ENCODE measurements around the gene PPP1CB. TPM values are rescaled to one million over a fixed set of nuclear protein-coding genes. Genes with fewer than 3 reads are reported as not detected.

Gene PPP1CB
- 100 to 1,000 TPM; 178 to 190 (median 185) TPM for polyA plus RNA-seq (ENCODE audit: insufficient read length in 3 of 3)

DNA sequence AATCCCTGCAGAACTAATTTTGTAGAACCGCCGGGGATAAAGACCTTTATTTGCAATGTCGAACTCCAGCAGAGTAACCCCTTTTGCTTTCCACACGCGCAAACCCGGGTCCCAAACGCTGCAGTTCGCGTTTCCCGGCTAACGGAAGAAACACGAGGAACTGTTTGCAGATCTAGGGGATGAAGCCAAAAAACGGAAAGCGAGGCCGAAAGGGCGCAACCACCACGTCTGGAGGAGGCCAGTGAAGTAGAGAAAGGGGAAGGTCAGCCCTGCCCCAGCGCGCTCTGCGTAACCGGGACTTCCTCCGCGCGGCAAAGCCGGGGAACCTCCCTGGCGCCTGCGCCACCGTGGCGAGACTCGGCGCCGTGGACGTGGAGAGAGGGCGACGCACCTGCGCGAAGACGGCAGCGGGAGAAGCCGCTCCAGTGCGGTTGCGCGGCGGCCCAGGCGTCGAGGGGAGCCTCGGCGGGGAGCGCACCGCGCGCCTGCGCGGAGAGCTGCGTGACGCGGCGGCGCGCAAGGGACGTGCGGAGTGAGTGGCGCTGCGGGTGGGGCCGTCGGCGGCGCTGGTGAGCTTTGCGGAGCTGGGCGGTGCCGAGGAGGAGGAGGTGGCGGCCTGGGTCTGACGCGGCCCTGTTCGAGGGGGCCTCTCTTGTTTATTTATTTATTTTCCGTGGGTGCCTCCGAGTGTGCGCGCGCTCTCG lies at the start of gene PPP1CB:
Gene PPP1CB, plus strand, starts transcription at position 579 of the 704 bp plus-strand sequence. CDS start 295 bp downstream, outside the sequence.
- DNase-seq (ENCODE audit: low read depth in 3 of 3, low spot score in 2 of 3), result peak; percentile 79 to 93 (median 91)

DNA sequence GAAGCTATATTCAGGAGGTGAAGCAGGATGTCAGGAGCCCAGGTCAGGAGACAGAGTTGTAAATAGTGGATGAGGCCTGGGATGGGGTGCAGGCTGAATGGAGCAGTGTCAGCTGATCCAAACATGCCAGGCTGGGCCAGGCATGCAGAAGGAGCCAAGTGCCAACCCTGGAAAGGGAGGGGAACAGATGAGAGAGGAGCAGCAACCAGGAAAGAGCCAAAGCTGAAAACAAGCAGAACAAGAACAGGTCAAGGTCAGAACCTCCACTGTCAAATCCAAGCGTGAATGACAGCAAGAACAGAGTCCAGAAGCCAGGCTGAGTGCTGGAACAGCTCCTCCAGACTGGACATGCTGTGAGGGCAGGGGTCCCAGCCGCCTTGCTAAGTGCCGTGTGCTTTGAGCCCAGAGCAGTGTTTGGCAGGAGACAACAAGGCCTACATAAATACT lies 49.2 kb upstream of the PPP1CB start:
- DNase-seq (ENCODE audit: low read depth in 3 of 3, low spot score in 2 of 3), result no peak

DNA sequence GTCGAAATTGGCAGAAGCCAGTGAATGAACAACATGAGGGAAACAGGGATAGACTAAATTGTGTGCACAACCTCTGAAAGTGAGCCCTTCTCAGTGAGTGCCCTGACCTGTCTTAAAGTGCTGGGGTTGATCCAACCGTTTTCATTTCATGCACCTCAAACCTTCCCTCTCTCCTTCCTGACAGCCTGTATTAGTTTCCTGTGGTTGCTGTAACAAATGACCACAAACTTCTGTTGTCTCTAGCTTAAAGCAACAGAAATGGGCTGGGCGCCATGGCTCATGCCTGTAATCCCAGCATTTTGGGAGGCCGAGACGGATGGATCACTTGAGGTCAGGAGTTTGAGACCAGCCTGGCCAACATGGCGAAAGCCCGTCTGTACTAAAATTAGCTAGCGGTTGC lies 48.8 kb upstream of the PPP1CB start:
- no peak for DNase-seq (ENCODE audit: low read depth in 3 of 3, low spot score in 2 of 3)

DNA sequence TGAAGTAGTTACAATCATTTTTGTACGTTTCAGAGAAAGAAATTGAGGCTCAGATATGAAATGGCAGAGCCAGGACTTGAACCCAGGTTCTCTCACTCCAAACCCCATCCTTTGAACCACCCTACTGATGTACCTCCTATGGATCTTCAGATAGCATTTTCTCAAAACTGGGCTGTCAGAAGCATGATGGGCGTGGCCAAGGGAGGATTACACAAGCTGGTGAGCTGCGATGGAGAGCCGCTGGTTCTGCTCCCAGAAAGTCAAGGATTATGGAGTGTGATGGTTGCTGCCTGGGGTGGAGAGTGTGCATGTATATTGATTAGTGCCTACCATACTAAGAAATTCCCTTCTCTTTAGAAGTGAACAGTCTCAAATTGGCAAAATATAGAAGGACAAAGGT lies 47.0 kb upstream of the PPP1CB start:
- DNase-seq (ENCODE audit: low read depth in 3 of 3, low spot score in 2 of 3), result no peak

DNA sequence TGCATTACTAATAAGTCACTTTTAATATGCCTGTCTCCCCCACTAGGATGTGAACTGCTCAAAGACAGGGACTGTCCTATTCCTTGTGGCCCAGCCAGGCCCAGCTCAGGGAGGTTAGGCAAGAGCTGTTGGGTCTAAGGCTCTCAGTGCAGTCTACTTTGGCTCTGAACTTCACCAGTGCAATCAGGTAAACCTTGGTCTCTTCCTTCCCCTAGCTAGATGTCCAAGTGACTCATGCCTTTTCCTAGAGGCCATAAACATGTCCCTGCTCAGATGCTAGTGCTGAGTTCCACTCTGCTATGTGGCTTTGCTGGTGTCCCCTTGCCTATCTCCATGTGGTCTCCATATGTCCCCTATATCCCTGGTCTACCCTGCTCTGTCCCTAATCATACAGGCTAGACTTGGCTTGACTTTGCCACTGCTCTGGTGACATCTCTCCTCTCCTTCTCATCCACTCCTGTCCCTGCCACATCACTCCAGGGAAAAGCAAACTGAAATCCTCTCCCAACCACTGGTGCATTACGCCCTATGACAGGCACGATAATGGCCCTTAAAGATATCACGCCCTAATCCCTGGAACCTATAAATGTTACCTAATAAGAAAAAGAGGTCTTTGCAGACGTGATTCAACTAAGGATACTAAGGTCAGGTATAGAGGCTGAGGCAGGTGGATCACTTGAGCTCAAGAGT lies 45.7 kb upstream of the PPP1CB start:
- DNase-seq (ENCODE audit: low read depth in 3 of 3, low spot score in 2 of 3), result no peak

DNA sequence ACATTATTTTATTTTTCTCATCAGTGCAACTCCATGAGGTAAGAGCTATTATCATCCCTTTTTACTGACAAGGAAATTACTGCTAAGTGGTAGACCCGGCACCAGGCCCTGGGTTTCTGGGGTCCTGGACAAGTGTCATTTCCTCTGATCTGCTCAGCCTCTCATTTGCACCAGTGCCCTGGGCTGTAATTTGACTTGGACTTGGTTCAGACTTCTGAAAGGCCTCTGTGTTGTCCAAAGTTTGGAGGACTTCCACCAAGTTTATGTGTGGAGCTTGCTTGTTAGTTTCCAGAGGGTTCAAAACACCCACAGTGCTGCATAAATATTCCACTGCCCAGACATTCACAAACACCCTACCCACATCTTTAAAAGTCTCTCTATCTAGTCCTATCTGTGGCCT lies 44.0 kb upstream of the PPP1CB start:
- no peak for DNase-seq (ENCODE audit: low read depth in 3 of 3, low spot score in 2 of 3)

DNA sequence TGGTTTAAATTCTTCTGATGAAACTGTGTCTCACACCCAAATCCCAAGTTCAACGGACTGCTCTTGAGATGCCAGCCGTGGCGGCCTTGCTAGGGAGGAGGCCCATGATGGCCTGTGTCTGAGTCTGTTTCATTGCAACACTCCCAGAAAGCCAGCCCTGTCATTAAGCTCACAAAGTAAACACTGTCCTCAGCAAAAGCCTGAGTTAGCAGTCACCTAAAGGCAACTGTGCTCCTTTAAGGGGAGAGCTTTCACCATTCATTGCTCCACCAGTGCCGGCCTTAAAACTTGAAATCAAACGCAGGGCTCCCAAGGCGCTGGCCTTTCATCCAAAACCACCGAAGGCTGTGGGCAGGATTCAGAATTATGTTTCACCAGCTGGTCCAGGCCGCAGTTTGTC lies 42.5 kb upstream of the PPP1CB start:
- no peak for DNase-seq (ENCODE audit: low read depth in 3 of 3, low spot score in 2 of 3)

DNA sequence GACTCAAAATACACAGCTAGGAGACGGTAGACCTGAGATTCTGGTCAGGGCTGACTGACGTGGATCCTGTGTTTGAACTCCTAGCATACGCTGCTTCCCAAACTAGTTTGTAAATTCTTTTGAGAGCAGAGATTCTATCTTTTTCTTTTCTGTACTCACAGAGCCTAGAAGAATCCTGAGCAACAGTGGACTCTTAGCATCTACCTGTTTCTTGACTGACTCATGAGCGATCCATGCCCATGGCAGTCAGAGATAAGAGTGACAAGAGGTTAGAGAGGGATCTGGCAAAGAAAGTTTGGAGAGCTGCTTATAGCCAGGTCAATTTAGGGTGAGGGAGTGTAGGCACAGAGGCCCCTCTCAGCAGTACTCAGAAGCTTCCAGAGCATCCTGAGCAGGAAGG lies 41.1 kb upstream of the PPP1CB start:
- no peak for DNase-seq (ENCODE audit: low read depth in 3 of 3, low spot score in 2 of 3)

DNA sequence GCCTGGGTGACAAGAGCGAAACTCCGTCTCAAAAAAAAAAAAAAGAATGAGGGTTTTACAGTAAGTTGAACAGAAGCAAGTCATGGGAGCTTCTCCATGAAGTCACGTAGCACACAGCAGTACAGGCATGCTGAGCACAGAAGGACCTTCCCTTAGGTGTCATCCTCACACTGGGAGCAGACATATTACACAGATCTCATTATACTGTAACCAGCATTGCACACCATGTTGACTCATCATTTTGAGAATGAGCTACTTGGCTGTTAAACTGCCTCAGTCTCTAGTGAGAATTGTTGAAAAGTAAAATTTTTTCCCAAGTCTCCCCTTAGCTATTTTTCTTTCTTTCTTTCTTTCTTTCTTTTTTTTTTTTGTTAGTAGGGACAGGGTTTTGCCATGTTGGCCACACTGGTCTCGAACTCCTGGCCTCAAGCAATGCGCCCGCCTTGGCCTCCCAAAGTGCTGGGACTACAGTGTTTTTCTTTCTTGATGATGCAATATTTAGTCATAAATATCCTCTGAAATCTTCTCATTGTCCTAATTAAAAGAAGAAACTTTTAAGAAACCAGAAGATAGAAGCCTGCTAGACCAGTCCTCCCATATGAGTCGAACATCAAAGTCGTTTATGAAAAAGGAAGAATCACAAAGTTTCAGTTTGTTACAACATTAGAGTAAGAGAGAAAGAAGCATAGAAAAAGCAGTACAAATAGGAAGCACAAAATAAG lies 37.9 kb upstream of the PPP1CB start:
- DNase-seq (ENCODE audit: low read depth in 3 of 3, low spot score in 2 of 3), result no peak

DNA sequence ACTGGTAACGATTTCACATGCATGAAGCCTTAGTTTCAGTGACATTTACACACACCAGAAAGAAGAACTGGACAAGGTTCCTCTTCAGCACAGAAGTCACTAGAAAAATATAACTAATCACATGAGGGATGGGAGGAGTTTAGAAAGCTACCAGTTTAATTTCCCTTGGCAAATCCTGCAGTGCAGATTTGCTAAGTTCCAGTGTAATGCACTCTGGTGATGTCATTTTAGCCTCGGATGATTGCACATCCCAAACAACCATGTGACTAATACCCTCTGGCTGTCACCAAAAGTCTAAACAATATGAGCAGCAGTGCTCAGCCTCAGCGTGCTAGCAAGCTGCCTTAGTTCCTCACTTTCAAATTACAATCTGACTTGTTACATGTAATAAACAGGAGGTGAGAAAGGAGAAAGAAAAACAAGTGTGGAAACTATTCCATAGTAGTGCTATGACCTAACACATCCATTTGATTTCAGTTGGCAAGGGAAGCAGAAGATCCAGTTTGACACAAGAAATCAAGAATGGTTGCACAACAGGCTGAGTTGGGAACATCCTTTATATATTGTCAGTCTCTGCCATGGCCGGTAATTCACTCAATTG lies 35.3 kb upstream of the PPP1CB start:
- peak in 2 of 3 donors; percentile 65 to 73 for DNase-seq (ENCODE audit: low read depth in 3 of 3, low spot score in 2 of 3)

DNA sequence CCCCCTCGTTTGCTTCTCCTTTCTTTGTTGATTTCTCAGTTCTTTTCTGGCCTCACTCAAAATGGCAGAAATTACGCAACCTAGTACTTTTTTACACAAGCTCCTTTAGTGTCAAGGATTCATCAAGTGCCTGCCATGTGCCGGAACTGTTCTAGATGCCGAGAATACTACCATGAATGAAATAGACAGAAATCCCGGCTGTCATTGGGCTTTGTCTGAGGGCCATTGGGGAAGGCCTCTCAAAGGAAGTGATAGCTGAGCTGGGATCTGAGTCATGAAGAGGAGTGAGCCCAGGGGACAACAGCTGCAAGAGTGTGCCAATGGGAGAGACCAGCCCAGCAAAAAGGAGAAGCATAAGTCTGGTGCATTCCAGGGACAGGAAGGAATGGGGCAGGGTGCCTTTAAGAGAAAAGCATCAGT lies 34.3 kb upstream of the PPP1CB start:
- DNase-seq (ENCODE audit: low read depth in 3 of 3, low spot score in 2 of 3), result no peak

DNA sequence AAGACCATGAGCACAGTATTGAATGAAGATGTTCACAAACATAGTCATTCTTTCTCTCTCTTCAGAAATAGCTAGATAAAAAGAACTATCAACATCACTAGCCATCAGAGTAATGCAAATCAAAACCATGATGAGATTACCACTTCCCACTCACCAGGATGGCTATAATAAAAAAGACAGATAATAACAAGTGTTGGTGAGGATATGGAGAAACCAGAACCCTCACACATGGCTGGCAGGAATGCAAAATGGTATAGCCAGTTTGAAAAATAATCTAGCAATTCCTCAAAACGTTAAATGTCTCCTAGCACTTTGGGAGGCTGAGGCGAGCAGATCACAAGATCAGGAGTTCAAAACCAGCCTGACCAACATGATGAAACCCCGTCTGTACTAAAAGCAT lies 31.3 kb upstream of the PPP1CB start:
- no peak for DNase-seq (ENCODE audit: low read depth in 3 of 3, low spot score in 2 of 3)

DNA sequence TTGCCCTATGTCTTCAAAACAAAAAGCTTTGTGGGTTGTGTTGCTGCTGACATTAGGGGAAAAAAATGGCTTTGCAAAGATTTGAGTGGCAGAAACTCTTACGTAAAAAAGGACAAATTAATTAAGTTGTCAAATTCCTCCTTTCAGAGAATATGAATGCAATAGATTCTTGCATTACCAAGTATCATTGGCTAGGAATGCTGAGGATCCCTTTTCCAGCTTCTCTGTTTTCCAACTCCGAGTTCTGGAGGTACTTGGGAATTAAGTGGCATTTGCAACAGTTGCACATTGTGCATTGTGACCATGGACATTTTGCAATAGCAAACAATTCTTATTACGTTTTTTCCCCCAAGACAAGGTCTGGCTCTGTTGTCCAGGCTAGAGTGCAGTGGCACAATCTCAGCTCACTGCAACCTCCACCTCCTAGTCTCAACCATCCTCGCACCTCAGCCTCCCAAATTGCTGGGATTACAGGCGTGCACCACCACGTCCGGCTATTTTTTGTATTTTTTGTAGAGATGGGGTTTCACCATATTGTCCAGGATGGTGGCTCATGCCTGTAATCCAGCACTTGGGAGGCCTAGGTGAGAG lies 29.9 kb upstream of the PPP1CB start:
- no peak for DNase-seq (ENCODE audit: low read depth in 3 of 3, low spot score in 2 of 3)

DNA sequence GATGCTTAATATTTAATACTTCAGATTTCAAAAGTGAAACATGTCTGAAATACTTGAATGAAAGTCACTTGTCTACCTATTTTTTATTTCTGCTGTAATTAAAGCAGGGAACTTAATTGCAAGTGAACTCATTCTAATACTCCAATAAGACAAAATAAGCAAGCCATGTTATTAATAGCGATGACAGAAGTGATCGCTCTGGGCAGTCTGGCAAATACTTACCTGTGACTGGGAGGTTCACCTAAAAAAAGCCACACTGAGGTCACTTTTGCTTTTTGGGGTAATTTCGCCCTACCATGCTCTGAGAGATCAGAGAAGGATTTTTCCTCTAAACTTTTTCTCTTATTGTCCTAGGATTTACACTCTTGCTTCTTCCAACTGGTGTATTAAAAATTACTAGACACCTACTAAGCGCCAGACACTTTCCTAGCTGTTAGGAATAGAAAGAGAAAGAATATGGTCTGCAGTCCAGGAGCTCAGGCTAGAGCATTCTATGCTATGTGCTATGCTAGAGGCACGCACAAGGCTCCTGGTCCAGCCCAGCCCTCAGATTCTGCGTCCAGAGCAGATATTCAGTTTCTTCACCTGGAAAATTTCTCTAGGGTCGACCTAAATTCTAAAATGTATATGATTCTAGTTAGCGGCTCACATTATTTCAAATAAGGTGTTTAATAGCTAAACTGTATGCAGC lies 26.5 kb upstream of the PPP1CB start:
- no peak for DNase-seq (ENCODE audit: low read depth in 3 of 3, low spot score in 2 of 3)

DNA sequence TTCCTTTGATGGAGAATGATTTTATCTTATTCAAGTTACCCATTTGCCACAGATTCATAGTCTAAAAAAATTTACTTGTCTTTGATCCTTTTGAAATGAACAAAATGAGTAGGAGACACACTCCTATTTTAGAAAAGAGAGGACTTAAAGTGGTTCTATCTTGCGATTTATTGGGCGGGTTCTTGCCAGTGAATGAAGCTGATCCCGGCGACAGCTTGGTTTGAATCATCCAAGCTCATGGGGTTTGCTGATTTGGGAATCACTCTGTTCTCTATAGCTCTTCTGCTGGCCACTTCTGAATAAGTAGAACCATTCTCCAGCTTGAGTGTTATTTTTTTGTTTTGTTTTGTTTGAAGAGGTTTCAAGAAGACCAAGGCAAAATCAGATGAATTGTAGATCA lies 25.5 kb upstream of the PPP1CB start:
- DNase-seq (ENCODE audit: low read depth in 3 of 3, low spot score in 2 of 3), result no peak

DNA sequence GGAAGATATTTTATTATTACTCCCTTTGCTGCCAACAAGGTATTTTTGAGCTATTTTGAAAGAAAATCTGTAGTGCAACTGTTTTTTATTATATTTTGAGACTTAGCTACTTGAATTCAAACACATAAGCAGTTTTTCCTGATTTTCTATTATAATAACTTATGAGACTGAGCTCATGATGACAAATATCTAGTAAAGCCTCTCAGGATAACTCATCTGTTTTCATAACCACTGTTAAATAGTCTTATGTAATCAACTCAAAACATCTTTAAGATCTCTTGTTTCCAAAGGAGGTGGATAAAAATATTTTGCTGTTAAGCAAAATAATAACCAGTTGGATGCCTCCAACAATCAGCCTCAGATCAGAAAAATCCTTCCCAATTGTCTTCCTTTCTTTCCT lies 21.9 kb upstream of the PPP1CB start:
- DNase-seq (ENCODE audit: low read depth in 3 of 3, low spot score in 2 of 3), result no peak

DNA sequence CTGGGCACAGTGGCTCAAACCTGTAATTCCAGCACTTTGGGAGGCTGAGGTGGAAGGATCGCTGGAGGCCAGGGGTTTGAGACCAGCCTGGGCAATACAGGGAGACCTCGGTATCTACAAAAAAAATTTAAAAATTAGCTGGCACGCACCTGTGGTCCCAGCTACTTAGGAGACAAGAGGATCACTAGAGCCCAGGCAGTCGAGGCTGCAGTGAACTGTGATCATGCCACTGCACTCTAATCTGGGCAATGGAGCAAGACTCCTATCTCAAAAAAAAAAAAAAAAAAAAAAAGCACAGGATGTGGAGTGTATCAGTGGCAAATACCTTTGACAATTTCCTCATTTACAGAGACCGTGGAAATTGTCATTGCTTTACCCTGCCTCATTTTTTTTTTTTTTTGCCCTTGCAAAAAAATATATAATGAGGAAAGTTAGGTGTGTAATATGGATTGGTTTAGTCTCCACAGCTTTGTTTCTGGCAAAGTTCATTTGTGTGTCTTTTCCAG lies 20.9 kb upstream of the PPP1CB start:
- no peak for DNase-seq (ENCODE audit: low read depth in 3 of 3, low spot score in 2 of 3)

DNA sequence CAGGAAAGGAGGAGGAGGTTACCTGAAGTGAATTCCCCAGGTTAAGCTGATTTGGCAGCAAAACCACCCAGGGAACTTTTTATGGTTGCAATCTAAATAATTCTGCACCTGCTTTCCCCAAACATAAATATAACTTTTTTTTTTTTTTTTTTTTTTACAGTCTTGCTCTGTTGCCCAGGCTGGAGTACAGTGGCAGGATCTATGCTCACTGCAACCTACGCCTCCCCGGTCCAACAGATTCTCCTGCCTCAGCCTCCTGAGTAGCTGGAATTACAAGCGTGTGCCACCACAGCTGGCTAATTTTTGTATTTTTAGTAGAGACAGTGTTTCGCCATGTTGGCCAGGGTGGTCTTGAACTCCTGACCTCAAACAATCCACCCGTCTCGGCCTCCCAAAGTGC lies 16.1 kb upstream of the PPP1CB start:
- DNase-seq (ENCODE audit: low read depth in 3 of 3, low spot score in 2 of 3), result no peak

DNA sequence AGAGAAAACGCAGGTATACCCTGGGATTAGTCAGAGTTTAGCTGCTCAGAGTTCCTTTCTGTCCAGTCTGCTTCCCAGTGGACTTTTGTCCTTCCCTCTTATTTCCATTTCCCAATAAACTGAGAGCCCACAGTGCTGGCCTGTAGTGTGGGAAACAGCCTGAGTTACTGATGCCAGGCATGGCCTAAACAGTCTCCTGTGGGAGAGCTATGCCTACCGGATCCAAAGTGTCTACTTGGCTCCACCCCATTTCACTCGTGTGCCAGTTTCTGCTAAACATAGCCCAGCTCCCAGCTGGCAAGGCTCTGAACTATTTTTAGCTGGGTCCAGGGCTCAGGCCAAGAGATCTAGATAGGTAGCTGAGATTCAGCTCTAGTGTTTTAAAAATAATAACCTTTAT lies 15.6 kb upstream of the PPP1CB start:
- DNase-seq (ENCODE audit: low read depth in 3 of 3, low spot score in 2 of 3), result no peak

DNA sequence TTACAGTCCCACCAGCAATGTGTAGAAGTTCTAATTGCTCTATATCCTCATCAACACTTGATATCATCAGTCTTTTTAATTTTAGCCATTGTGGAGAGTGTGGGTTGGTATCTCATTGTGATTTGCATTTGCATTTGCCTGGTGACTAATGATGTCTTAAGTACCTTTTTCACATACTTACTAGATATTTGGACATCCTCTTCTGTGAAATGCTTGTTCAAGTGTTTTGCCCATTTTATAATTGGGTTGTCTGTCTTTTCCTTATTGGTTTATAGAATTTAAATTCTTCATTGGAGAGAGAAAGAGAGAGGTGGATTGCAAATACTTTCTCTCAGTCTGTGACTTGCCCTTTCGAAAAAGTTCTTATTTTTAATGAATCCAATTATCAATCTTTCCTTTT lies 14.0 kb upstream of the PPP1CB start:
- DNase-seq (ENCODE audit: low read depth in 3 of 3, low spot score in 2 of 3), result no peak

Measured in right renal cortex interstitium (tissue), 3 donors.